GM06990 (cell line): Measurements from ENCODE around the gene SLC7A11.

ENCODE experiments used
- DNase-seq: peaks from one replicate; pipeline ENCODE4 v3.0.0-alpha.2; 2011; ENCODE audit not compliant: insufficient read length; ENCODE audit errors: extremely low read depth
- H3K27me3 ChIP-seq: replicated peaks from 2 replicates; pipeline ENCODE4 v1.6.0; 2011; ENCODE audit warnings: low read length; ENCODE audit not compliant: control insufficient read depth, insufficient read depth
- H3K36me3 ChIP-seq: 2 replicates; pipeline ENCODE4 v1.5.1; 2011; ENCODE audit warnings: low read length; ENCODE audit not compliant: control insufficient read depth, insufficient read depth
- H3K4me3 ChIP-seq: replicated peaks from 2 replicates; pipeline ENCODE4 v1.5.1; 2011; ENCODE audit warnings: low read depth, mild to moderate bottlenecking, control low read depth, low read length
- CTCF ChIP-seq: IDR thresholded peaks from 2 replicates; pipeline ENCODE4 v1.5.1; 2011; ENCODE audit warnings: low read length, control low read depth, mild to moderate bottlenecking, inconsistent platforms; ENCODE audit not compliant: insufficient read depth, poor library complexity, severe bottlenecking

Gene SLC7A11

DNA sequence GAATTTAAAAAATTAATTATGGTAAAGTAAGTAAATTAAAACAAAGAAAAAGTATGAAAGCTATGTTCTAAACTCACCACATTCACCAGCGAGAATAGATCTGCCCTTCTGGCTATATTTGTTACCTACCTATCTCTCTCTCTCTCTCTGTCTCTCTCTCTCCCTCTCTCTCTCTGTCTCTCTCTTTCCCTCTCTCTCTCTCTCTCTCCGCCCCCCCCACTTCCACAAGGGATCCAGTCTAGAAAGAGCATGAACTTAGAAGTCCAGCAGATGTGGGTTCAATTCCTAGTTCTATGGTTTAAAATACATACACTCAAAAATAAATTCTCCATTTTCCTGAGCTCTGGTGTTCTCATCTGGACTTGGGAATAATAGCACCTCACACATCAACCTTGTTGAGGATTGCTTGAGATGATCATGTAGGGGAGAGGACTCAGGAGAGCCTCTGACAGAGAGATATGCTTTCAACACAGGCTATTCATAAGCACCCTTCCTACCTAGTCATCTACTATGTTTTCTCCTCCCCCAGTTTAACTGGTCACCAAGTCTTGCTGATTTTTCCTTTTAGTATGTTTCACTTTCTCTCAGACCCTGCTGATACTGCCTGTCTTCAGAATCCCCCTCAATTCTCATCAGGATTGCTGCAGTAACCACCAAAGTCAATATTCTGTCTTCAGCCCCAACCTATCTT, 64.7 kb downstream of the SLC7A11 start:
- no peaks in the 10 kb centered on the region for H3K27me3 ChIP-seq
- TF ChIP-seq CTCF: no peak
- H3K4me3 ChIP-seq: no peak overlapping the region
- no peak for DNase-seq
- no peaks in the 10 kb centered on the region for H3K36me3 ChIP-seq

- Histone ChIP-seq H3K27me3 (no peaks in the 10 kb centered on the region), H3K36me3 (no peaks in the 10 kb centered on the region), H3K4me3 (no peak overlapping the region)
- no peak for DNase-seq
- no peak for TF ChIP-seq CTCF
Observed at GRCh38 chr4:138174981-138175794, 67.0 kb downstream of the SLC7A11 start.

DNA sequence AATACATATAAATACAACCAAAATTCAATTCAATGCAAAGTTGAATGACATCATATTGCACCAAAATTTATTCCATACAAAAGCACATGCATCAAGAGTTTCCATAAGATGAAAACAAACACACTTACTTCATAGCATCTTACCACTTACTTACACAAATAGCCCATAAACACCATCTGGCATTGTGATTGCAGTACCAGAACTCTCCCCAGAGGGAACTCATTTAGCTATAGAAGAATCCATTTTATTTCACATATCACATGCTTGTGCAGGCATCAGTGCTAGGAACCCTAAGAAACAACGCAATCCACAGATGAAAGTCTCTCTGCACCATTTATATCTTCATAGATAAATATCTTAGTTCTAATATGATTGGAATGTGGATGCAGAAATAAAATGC, 77.9 kb downstream of the SLC7A11 start:
- no peaks in the 10 kb centered on the region for H3K27me3 ChIP-seq
- no peak for DNase-seq
- TF ChIP-seq CTCF: no peak
- H3K36me3 ChIP-seq: no peaks in the 10 kb centered on the region
- no peak overlapping the region for H3K4me3 ChIP-seq

- TF ChIP-seq CTCF: no peak
- H3K4me3 ChIP-seq: no peak overlapping the region
- DNase-seq: no peak
- H3K36me3 ChIP-seq: no peaks in the 10 kb centered on the region
- no peaks in the 10 kb centered on the region for H3K27me3 ChIP-seq
Observed at GRCh38 chr4:138163171-138163570, 79.0 kb downstream of the SLC7A11 start.

DNA sequence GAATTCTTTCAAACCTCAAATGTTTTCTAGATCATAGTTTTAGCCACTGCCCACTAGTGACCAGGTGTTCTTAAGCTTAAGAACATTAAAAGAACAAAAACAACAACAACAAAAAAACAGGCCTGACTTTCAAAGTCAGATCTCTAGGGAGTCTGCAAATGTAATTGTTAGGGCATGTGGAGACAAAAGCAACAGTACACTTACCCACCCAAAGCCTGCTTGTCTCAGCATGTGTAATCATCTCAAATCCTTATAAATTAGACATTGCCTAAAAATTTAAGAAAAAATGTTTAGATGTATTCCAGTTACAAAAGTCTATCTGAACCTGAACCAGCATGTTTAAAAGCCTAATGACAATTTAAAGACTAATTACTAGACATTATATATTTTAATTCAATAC, 79.9 kb downstream of the SLC7A11 start:
- Histone ChIP-seq H3K4me3 (no peak overlapping the region), H3K27me3 (no peaks in the 10 kb centered on the region), H3K36me3 (no peaks in the 10 kb centered on the region)
- TF ChIP-seq CTCF: no peak
- no peak for DNase-seq
